ENCODE measurements around the gene BANP.
"Not testable (repeated sequence)": the region's sequence is repeated elsewhere in the genome, so short reads cannot be mapped to it uniquely, and the experiment has no call there.

The BANP gene

GRCh38 chr16:88069397-88070168 lies 118.3 kb downstream of the BANP start:
- DNase-seq = no peak

- no peak for DNase-seq
Measured at GRCh38 chr16:88070341-88070740, 119.1 kb downstream of the BANP start.

- no peak for DNase-seq
Measured at GRCh38 chr16:88070989-88071625, 119.9 kb downstream of the BANP start.

DNA sequence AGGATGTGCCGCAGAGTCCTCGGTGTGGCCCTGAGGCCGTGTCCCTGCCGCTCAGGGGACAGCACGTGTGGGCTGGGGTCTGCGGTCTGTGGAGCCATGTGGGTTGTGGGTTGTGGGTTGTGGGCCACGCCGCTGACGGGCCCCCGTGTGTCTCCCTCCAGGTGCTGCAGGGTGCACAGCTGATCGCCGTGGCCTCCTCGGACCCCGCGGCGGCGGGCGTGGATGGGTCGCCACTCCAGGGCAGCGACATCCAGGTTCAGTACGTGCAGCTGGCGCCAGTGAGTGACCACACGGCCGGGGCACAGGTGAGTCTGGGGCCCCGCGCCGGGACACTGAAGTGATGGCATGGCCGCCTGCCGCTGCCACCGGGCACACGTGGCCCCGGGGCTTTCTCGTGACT lies 120.7 kb downstream of the BANP start:
- no peak for DNase-seq

DNA sequence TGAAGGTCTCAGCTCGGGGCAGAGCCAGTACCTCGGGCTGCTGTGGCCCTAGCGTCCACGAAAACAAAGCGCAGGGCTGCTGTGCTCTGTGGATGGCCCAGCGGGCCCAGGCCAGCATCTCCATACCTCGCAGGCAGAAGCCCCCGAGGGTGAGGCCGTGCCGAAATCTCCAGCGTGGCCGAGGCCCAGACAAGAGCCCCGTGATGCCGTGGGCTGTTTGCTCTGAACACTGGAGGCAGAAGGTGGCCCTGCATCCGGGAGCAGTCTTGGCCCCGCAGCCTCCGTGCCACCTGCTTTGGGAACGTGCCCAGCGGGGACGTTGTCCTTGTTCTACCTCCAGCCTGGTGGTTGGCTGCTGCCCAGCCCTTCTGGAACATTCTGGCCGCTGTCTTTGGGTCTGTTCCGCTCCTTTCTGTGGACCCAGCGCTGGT lies 121.4 kb downstream of the BANP start:
- no peak for DNase-seq

- DNase-seq = no peak
Measured at GRCh38 chr16:88073201-88073721, 122.0 kb downstream of the BANP start.

DNA sequence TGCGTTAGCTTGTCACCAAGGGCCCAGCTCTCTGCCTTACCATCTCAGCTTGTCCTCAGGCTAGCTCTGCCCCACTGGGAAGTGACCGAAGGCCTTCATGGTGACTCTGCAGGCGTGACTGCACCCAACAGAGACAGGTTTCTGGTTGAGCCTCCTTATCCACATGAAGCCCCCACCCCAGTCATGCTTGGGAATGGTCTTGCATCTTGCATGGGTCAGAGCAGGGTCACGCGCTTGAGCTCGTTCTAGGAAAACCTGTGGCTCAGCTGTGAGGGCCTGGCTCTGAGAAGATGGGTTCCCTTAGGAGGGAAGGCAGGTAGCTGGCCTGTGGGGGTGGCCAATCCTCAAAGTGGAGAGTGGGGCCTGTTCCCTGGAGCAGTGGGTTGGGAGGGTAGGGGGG lies 122.8 kb downstream of the BANP start:
- no peak for DNase-seq

DNA sequence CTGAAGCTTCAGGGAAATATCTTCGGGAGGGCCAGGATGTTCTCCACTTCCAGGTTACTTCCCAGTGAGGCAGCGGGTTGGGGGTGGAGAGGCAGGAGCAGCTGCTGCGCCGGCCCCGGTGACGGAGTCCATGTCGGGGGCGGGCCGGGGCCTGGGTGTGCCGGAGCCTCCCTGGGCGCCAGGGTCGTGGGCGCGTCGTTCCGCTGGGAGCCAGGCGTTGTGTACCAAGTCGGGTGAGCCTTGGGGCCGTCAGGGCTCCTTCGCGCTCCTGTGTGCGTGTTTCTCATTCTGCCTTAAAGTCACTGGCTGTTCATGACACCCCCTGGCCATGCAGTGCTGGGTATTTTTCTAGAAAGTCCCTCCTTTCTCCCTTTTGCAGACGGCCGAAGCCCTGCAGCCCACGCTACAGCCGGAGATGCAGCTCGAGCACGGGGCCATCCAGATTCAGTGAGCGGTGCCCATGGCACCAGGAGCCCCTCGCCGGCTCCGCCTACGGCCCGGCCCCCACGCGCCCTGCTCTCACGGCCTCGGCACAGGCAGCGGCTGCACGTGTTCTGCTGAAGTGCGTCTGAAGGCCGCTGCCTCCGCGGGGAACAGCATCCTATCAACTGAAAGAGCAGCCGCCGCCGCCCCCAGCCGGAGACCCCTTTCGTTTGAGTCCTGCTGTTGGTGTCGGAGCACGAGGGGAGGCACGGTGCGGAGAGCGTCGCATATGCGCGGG lies 125.1 kb downstream of the BANP start:
- no peak for DNase-seq

DNA sequence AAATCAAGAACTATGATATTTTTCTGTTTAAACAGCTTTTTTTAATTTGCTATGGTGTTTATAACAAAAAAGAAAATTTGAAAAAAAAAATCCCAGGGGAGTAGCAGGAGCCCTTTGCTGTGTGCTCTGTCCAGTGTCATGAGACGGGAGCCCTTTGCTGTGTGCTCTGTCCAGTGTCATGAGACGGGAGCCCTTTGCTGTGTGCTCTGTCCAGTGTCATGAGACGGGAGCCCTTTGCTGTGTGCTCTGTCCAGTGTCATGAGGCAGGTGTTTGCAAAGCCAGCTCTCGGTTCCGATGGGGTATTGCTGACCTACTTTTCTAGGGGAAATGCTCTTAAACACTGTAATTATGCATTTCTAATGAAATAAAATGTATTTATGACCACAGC lies 125.7 kb downstream of the BANP start:
- DNase-seq = not testable (repeated sequence)

DNA sequence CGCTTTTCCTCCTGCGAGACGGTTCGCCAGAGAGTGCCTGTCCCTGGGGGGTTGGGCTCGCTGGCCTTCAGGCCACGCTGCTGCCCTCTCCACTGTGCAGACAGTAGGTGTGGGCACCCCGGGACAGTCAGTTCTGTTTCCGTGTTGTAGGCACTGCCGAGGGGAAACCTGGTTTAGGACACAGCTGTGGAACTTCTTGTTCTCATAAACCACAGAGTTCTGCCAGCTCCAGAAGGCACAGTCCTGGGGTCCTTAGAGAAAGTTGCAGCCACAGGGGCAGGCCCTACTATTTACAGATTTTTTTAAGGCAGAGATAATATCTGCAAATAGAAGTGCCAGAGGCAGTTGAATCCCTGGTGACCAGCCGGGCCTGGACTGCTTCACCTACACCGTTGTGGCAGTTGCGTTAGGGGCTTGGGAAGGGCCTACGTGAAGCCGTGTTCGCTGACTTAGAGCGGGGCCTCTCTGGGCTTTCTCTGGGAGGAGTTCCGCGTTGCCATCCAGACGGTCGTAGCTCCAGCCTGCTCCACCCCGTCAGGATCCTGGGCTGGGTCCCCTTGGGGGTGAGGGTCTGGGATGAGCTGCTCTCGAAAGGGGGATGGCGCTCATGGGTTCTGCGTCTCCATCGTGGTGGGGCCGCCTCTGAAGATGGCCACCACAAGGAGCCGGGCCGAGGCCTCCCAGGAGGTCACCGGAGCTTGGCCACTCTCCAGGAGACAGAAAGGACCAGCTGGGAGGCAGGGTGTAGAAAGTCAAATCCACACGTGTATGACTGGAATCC lies 126.3 kb downstream of the BANP start:
- DNase-seq = no peak

GRCh38 chr16:88078111-88078775 lies 127.0 kb downstream of the BANP start:
- no peak for DNase-seq

DNA sequence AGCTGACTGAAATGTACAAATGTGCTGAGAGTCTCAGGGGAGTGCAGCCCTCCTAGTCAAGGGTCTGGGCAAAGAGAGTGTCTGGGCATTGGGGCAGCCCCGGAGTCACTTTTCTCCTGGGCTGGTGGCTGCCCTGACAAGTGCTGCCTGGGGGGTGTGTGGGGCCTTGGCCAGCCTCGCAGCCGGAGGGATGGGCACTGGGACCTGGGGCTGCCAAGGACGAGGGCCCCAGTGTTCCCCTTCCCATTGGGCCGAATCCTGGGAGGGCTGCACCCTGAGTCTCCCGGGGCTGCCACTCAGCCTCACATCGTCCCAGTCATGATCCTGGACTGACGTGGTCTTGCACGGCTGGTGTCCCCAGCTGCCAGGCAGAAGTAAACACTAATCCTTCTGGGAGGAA lies 132.3 kb downstream of the BANP start:
- DNase-seq = no peak

GRCh38 chr16:88084881-88085280 lies 133.6 kb downstream of the BANP start:
- DNase-seq = no peak

- no peak for DNase-seq
Measured at GRCh38 chr16:88086571-88087516, 135.6 kb downstream of the BANP start.

DNA sequence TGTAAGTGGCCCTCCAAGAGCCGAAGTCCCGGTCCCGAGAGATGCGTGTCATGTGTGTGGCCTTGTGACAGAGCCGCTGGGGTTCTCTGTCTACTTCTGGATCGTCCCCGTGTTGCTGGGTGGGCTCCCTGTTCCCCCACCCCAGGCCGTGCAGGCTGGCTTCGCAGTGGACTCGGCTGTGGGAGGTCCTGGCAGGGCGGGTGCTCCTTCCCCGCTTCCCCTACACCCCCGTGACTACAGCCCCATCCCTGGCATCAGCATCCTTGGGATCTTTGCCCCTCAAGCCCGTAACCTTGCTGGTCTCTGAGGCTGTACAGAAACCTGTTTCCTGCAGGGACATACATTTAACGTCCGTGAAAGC lies 136.3 kb downstream of the BANP start:
- no peak for DNase-seq

GRCh38 chr16:88088161-88088581 lies 136.9 kb downstream of the BANP start:
- DNase-seq = no peak

GRCh38 chr16:88088611-88089010 lies 137.4 kb downstream of the BANP start:
- DNase-seq = not testable (repeated sequence)

DNA sequence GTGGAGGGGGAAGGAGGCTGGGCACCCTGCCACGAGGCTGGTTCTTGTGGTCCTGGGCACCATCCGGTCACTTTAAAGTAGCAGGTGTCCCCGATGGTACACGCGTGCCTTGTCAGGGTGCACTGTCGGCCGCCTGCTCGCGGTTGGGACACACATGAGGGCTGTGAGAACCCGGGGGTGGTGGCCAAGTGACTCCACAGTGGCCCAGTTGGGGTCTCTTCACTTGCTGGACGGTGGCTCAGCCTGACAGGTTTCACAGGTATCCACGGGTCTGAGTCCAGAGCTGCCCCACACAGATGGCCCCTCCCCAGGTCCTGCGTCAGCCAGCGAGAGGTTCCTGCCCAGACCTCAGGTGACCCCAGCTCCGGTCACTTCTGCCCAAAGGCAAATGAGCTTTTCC lies 137.8 kb downstream of the BANP start:
- DNase-seq = not testable (repeated sequence)

DNA sequence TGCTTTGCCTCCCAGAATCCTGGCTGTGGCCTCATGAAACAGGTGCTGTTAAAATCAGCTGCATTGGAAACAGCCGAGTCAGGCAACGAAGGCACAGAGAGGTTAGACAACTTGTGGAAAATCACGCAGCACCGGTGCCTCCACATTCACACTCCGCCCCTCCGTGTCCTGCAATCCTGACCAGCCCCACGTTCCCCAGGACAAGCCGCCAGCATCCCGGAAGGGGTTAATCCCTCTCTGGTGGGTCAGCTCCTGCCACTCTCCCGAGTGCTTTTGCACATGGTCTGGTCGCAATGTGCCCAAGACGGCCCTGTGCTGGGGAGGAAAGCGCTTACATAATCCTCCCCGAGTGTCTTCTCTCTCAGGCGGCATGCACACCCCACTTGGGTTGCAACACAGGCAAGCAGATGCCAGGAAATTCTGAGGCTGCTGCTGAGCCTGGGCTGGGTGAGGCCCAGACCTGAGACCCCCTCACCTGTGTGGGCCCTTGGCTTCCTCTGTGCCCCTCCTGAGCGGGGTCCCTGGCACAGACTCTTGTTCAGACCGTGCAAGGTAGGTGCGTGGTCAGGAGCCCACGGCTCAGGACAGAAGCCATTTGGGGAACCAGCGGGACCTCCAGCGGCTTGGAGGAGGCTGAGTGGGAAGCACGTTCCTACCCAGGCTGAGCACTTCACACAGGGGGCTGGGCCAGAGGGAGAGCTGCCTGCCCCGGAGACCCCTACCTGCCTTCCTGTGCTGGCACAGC lies 138.6 kb downstream of the BANP start:
- DNase-seq = not testable (repeated sequence)
